Gastroesophageal sphincter (tissue), 3 donors: ENCODE data around the gene RASGRP4.

ENCODE experiments used
- CTCF ChIP-seq, 4 experiments: fragments of 200-600 bp in 2 of 4; fragments of 450-650 bp in 2 of 4; sonication (generic) in 1 of 4; IDR thresholded peaks; one replicate each; pipeline ENCODE4 v1.5.1; 2017 to 2019; ENCODE audit warnings: antibody characterized with exemption in 4 of 4, mild to moderate bottlenecking in 2 of 4, moderate library complexity in 2 of 4
- POLR2A ChIP-seq, 2 donors: fragments of 450-650 bp; IDR thresholded peaks; one replicate each; pipeline ENCODE4 v1.6.1; 2017; ENCODE audit warnings: antibody characterized with exemption in 2 of 2, mild to moderate bottlenecking in 2 of 2, moderate library complexity in 1 of 2
- POLR2AphosphoS5 ChIP-seq: sonication (generic); formaldehyde crosslinking; IDR thresholded peaks from one replicate; pipeline ENCODE4 v1.6.1; 2017; ENCODE audit warnings: antibody characterized with exemption

GRCh38 chr19:38389957-38390924, 35.8 kb downstream of the RASGRP4 start:
- TF ChIP-seq CTCF (IDR thresholded peaks at IDR 0.05), result no peak
- no peak for TF ChIP-seq POLR2AphosphoS5
- no peak for TF ChIP-seq POLR2A (IDR thresholded peaks at IDR 0.05)
